OCI-LY1 (cell line): ENCODE data around the gene FBXO41.

Experiments
- EZH2 ChIP-seq: fragments of 200-600 bp; sonication (generic), shearing (Covaris generic); IDR thresholded peaks from 2 replicates; pipeline ENCODE4 v1.8.0; 2017; ENCODE audit warnings: borderline replicate concordance, mixed run types, mild to moderate bottlenecking, antibody characterized with exemption, low read length, moderate library complexity, mixed read lengths
- TF ChIP-seq, protein P1 (sequence below): fragments of 200-600 bp; sonication (generic), shearing (Covaris generic); IDR thresholded peaks from 2 replicates; pipeline ENCODE4 v1.5.1; 2017; ENCODE audit warnings: mild to moderate bottlenecking, antibody characterized with exemption, low read length, moderate library complexity, mixed read lengths

DNA sequence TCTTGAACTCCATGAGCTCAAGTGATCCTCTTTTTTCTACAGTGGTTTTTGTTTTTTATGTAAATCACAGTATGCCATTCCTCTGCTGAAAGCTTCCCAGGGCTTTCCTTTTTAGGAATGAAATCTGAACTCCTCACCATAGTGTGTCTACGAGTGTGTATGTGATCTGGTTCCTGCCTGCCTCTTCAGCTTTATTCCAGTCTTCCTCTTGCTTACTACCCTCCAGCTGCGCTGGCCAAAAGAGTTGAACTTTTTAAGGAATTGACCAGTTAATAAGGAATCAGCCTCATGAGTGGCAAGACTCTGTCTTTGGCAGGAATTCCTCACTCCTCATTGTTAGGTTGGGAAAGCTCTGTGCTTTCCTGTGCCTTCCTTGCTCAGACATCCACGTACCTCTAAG is 46.1 kb downstream of the FBXO41 start:
- TF ChIP-seq, protein P1, sequence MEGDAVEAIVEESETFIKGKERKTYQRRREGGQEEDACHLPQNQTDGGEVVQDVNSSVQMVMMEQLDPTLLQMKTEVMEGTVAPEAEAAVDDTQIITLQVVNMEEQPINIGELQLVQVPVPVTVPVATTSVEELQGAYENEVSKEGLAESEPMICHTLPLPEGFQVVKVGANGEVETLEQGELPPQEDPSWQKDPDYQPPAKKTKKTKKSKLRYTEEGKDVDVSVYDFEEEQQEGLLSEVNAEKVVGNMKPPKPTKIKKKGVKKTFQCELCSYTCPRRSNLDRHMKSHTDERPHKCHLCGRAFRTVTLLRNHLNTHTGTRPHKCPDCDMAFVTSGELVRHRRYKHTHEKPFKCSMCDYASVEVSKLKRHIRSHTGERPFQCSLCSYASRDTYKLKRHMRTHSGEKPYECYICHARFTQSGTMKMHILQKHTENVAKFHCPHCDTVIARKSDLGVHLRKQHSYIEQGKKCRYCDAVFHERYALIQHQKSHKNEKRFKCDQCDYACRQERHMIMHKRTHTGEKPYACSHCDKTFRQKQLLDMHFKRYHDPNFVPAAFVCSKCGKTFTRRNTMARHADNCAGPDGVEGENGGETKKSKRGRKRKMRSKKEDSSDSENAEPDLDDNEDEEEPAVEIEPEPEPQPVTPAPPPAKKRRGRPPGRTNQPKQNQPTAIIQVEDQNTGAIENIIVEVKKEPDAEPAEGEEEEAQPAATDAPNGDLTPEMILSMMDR, result no peak
- TF ChIP-seq EZH2, result no peak
